Gastroesophageal sphincter (tissue), 4 donors: ENCODE measurements around the gene ENDOD1. TPM values are rescaled to one million over a fixed set of nuclear protein-coding genes. Genes with fewer than 3 reads are reported as not detected.
"Not testable (repeated sequence)": the region's sequence is repeated elsewhere in the genome, so short reads cannot be mapped to it uniquely, and the experiment has no call there.

Experiments
- ATAC-seq: fragments of 150-250 bp; one replicate; pipeline ENCODE4 v1.9.1; 2016; ENCODE audit warnings: mild to moderate bottlenecking, moderate library complexity
- H3K27ac ChIP-seq, 4 donors: fragments of 200-600 bp; sonication (generic) in 3 of 4; 1 replicate in 3 of 4; 2 replicates in 1 of 4; pipeline ENCODE4 v1.5.1; 2016 to 2019
- H3K27me3 ChIP-seq: fragments of 200-600 bp; sonication (generic); one replicate; pipeline ENCODE4 v1.5.1; 2019
- H3K36me3 ChIP-seq, 2 donors: fragments of 200-600 bp; sonication (generic); one replicate each; pipeline ENCODE4 v1.5.1; 2019; ENCODE audit warnings: control low read depth in 1 of 2
- H3K4me1 ChIP-seq, 3 donors: fragments of 200-600 bp; sonication (generic); 1 replicate in 2 of 3; 2 replicates in 1 of 3; pipeline ENCODE4 v1.5.1; 2016 to 2019; ENCODE audit warnings: control low read depth in 2 of 3
- H3K4me3 ChIP-seq, 2 donors: fragments of 200-600 bp; sonication (generic); one replicate each; pipeline ENCODE4 v1.5.1; 2019; ENCODE audit warnings: mild to moderate bottlenecking in 1 of 2, moderate library complexity in 1 of 2
- H3K9me3 ChIP-seq, 3 donors: fragments of 200-600 bp; sonication (generic); one replicate each; pipeline ENCODE4 v1.5.1; 2017 to 2019; ENCODE audit warnings: control low read depth in 2 of 3
- CTCF ChIP-seq, 4 experiments: fragments of 200-600 bp in 2 of 4; fragments of 450-650 bp in 2 of 4; sonication (generic) in 1 of 4; IDR thresholded peaks; one replicate each; pipeline ENCODE4 v1.5.1; 2017 to 2019; ENCODE audit warnings: antibody characterized with exemption in 4 of 4, mild to moderate bottlenecking in 2 of 4, moderate library complexity in 2 of 4
- EP300 ChIP-seq: sonication (generic); formaldehyde crosslinking; IDR thresholded peaks from one replicate; pipeline ENCODE4 v1.6.1; 2017; ENCODE audit warnings: antibody characterized with exemption, mild to moderate bottlenecking
- POLR2A ChIP-seq, 2 donors: fragments of 450-650 bp; IDR thresholded peaks; one replicate each; pipeline ENCODE4 v1.6.1; 2017; ENCODE audit warnings: antibody characterized with exemption in 2 of 2, mild to moderate bottlenecking in 2 of 2, moderate library complexity in 1 of 2
- POLR2AphosphoS5 ChIP-seq: sonication (generic); formaldehyde crosslinking; IDR thresholded peaks from one replicate; pipeline ENCODE4 v1.6.1; 2017; ENCODE audit warnings: antibody characterized with exemption
- WGBS, 2 donors: methylation state at CpG; one replicate each; pipeline ENCODE4 v1.1.5; 2018; ENCODE audit warnings: low coverage in 1 of 2; 5-methylcytosine and 5-hydroxymethylcytosine counted together
- total RNA-seq, 4 donors: library from RNA; depleted of rRNA; stranded (reverse); fragments of >200 nt; gene quantifications; one replicate each; pipeline ENCODE4 v1.1.0, GENCODE V29; 2016

ENDOD1 gene
- total RNA-seq, 4 donors from 2014 or later = 34.6 to 68.3 (median 54.6) TPM

- ATAC-seq = no peak
- TF ChIP-seq CTCF (IDR thresholded peaks at IDR 0.05) (no peak), POLR2AphosphoS5 (no peak), EP300 (no peak), POLR2A (IDR thresholded peaks at IDR 0.05) (no peak)
- Histone ChIP-seq H3K9me3 (no peaks in the 10 kb centered on the region), H3K4me1 (no peaks in the 10 kb centered on the region), H3K27ac (no peak overlapping the region), H3K27me3 (peaks cover 38% of the 10 kb centered on the region), H3K4me3 (no peak overlapping the region), H3K36me3 (no peaks in the 10 kb centered on the region)
These were observed 43.8 kb upstream of the ENDOD1 start for GRCh38 chr11:95045812-95046211.

- not testable (repeated sequence) for H3K4me1 ChIP-seq, H3K4me3 ChIP-seq, ATAC-seq, H3K36me3 ChIP-seq, H3K27ac ChIP-seq, H3K9me3 ChIP-seq
- H3K27me3 ChIP-seq = peaks cover 41% of the 10 kb centered on the region
- WGBS, 2 donors = 40 to 80% methylated on average over 1 to 2 of the region's 3 CpGs
These were observed 40.5 kb upstream of the ENDOD1 start, which contains the start of gene KDM4F for GRCh38 chr11:95049122-95049521. Gene KDM4F (plus strand): TSS chr11:95049422.

DNA sequence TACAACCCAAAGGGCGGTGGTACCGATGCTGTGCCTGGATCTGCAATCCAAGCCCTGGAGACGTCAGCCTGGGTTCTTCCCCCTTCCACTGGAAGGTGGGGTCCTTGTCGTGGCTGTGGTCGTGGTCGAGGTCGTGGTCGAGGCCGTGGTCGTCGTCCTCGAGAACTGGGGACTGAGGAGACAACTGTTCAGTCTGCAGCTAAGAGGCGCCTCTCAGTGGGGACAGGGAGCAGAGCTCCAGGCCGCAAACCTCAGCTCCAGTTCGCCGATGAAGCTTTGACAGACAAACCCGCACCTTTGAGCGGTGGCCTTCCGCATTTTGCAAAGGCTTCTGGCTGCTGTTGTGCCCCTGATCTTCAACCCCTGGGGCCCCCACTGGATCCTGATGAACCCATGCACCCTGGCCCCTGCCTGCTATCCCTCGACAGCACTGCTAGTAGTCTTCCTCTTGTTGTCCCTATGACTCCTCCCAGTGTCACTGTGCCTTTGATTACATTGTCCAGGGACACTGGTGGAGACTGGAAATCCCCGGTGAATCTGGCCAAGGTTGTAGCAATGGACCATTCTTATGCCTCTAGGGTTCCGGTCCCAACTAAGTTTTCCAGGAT is 38.9 kb upstream of the ENDOD1 start:
- 98% methylated on average over 10 of the region's 22 CpGs; no CpG with 5 or more reads in 1 of the 2 donors for WGBS, 2 donors
- Histone ChIP-seq H3K4me1 (no peaks in the 10 kb centered on the region), H3K4me3 (no peak overlapping the region), H3K9me3 (no peaks in the 10 kb centered on the region), H3K27me3 (peaks cover 35% of the 10 kb centered on the region), H3K36me3 (no peaks in the 10 kb centered on the region), H3K27ac (no peak overlapping the region)
- no peak for TF ChIP-seq POLR2A (IDR thresholded peaks at IDR 0.05)
- TF ChIP-seq CTCF (IDR thresholded peaks at IDR 0.05) = no peak
- no peak for TF ChIP-seq EP300
- no peak for TF ChIP-seq POLR2AphosphoS5
- no peak for ATAC-seq

- peaks cover 26% of the 10 kb centered on the region for H3K27me3 ChIP-seq
- 79 to 83% methylated on average over 2 of the region's 2 CpGs for WGBS, 2 donors
- H3K36me3 ChIP-seq = no peaks in the 10 kb centered on the region
- H3K4me3 ChIP-seq = no peak overlapping the region
- no peaks in the 10 kb centered on the region for H3K9me3 ChIP-seq
- no peak for ATAC-seq
- TF ChIP-seq CTCF (IDR thresholded peaks at IDR 0.05) = no peak
- TF ChIP-seq EP300 = no peak
- no peak for TF ChIP-seq POLR2A (IDR thresholded peaks at IDR 0.05)
- no peak for TF ChIP-seq POLR2AphosphoS5
- H3K4me1 ChIP-seq = no peaks in the 10 kb centered on the region
- H3K27ac ChIP-seq = no peak overlapping the region
These were observed 35.3 kb upstream of the ENDOD1 start for GRCh38 chr11:95054356-95054755.

DNA sequence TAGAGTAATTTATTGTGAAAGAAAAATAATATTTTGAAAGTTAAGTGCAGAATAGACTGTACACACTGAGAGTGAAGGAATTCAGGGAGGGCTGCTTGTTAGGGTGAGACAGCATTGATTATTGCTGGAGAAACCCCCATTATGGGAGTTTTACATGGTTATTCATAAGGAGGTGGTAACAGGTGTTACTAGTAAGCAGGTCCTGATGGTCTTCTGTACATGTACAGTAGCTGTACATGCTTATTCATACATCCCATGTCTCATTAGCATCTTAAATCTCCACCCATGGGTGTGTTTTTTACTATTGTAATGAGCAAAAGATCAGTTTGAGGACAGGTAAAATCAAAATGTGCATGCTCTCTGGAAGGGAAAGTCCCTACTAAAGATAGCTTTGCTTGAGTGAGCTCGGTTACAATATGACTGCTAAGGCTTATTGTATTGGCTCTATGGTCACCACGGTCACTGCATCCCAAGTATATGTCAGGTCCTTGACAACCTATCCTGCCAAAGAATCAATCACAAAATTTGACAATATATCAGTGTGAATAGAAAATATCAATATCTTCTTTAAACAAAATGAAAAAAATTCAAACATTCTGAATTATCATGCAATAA is 34.3 kb upstream of the ENDOD1 start:
- H3K4me1 ChIP-seq = no peaks in the 10 kb centered on the region
- no peak for ATAC-seq
- 43 to 46% methylated on average over 2 of the region's 2 CpGs for WGBS, 2 donors
- H3K9me3 ChIP-seq = no peaks in the 10 kb centered on the region
- peaks cover 26% of the 10 kb centered on the region for H3K27me3 ChIP-seq
- H3K27ac ChIP-seq = no peak overlapping the region
- no peak overlapping the region for H3K4me3 ChIP-seq
- H3K36me3 ChIP-seq = no peaks in the 10 kb centered on the region
- no peak for TF ChIP-seq CTCF (IDR thresholded peaks at IDR 0.05)
- TF ChIP-seq EP300 = no peak
- TF ChIP-seq POLR2AphosphoS5 = no peak
- TF ChIP-seq POLR2A (IDR thresholded peaks at IDR 0.05) = no peak
